H1 (cell line): ENCODE data around the gene FAM83C. TPM values are rescaled to one million over a fixed set of nuclear protein-coding genes. Genes with fewer than 3 reads are reported as not detected.
A peak's percentile ranks its signal among the peaks of the same experiment; 100 is the strongest.

Source experiments
- CTCF ChIA-PET: fragments of 300-600 bp; sonication (Branson Sonifier 250); formaldehyde crosslinking; loops from one replicate; lab custom pipeline; 2021; ENCODE audit not compliant: partially characterized antibody; lab: Charles Lee
- POLR2A ChIA-PET: fragments of 300-600 bp; sonication (Branson Sonifier 250); formaldehyde crosslinking; loops from one replicate; lab custom pipeline; 2021; ENCODE audit warnings: inconsistent platforms; ENCODE audit not compliant: partially characterized antibody; lab: Charles Lee
- DNase-seq, 2 experiments: peaks; one replicate each; pipeline versions ENCODE4 v3.0.0 to v3.0.0-alpha.2; 2010 to 2022; ENCODE audit warnings: low spot score in 2 of 2, low read depth in 1 of 2, mixed read lengths in 1 of 2
- FAIRE-seq: peaks from 2 replicates; lab custom pipeline; 2011; peaks lifted over from hg19 to GRCh38; lab: Jason Lieb, UNC
- H2AFZ ChIP-seq: 2 replicates; pipeline ENCODE4 v1.8.1; 2012; ENCODE audit warnings: low read length, inconsistent platforms
- H2AK5ac ChIP-seq: 2 replicates; pipeline ENCODE4 v1.6.1; 2013; ENCODE audit warnings: low read depth, low read length
- H2BK120ac ChIP-seq: replicated peaks from 2 replicates; pipeline ENCODE3; 2013; ENCODE audit warnings: low read depth, low read length, inconsistent platforms
- H2BK12ac ChIP-seq: 2 replicates; pipeline ENCODE4 v1.6.1; 2013; ENCODE audit warnings: low read depth, low read length
- H2BK15ac ChIP-seq: 2 replicates; pipeline ENCODE4 v1.6.1; 2013; ENCODE audit warnings: low read length
- H2BK20ac ChIP-seq: 2 replicates; pipeline ENCODE4 v1.6.1; 2013; ENCODE audit warnings: low read length
- H2BK5ac ChIP-seq: 2 replicates; pipeline ENCODE4 v1.6.1; 2013; ENCODE audit warnings: low read depth, low read length
- H3K14ac ChIP-seq: 2 replicates; pipeline ENCODE4 v1.6.1; 2013; ENCODE audit warnings: inconsistent platforms; ENCODE audit not compliant: insufficient read length
- H3K18ac ChIP-seq: 2 replicates; pipeline ENCODE4 v1.6.1; 2013; ENCODE audit warnings: low read length; ENCODE audit errors: extremely low read depth
- H3K23ac ChIP-seq: 2 replicates; pipeline ENCODE4 v1.6.1; 2013; ENCODE audit warnings: inconsistent platforms; ENCODE audit not compliant: insufficient read length
- H3K23me2 ChIP-seq: 2 replicates; pipeline ENCODE4 v1.6.1; 2013; ENCODE audit warnings: low read depth, low read length
- H3K27ac ChIP-seq: 2 replicates; pipeline ENCODE4 v1.6.1; 2011; ENCODE audit warnings: low read depth, low read length, inconsistent platforms
- H3K27me3 ChIP-seq, 4 experiments: replicated peaks in 1 of 4; 1 replicate in 1 of 4; 2 replicates in 3 of 4; pipeline versions ENCODE4 v1.6.1 to v1.8.1; 2011 to 2013; ENCODE audit warnings: low read length in 3 of 4, mild to moderate bottlenecking in 3 of 4, inconsistent platforms in 2 of 4, mixed read lengths in 2 of 4, moderate library complexity in 1 of 4; ENCODE audit not compliant: control insufficient read depth in 3 of 4, insufficient read depth in 3 of 4; ENCODE audit errors: extremely low read depth in 1 of 4
- H3K36me3 ChIP-seq, 4 experiments: 2 replicates each; pipeline versions ENCODE4 v1.6.1 to v1.8.1; 2011 to 2013; ENCODE audit warnings: mild to moderate bottlenecking in 4 of 4, low read length in 3 of 4, moderate library complexity in 2 of 4, control low read depth in 1 of 4, inconsistent platforms in 1 of 4; ENCODE audit not compliant: insufficient read depth in 4 of 4, control insufficient read depth in 2 of 4
- H3K4ac ChIP-seq: replicated peaks from 2 replicates; pipeline ENCODE3; 2013; ENCODE audit warnings: low read length, low read depth, mixed read lengths, inconsistent platforms; ENCODE audit not compliant: insufficient read length
- H3K4me1 ChIP-seq, 4 experiments: replicated peaks in 1 of 4; 1 replicate in 1 of 4; 2 replicates in 3 of 4; pipeline versions ENCODE4 v1.6.1 to v1.8.1; 2011 to 2013; ENCODE audit warnings: low read length in 3 of 4, inconsistent platforms in 2 of 4, mixed read lengths in 1 of 4; ENCODE audit not compliant: insufficient read depth in 4 of 4, control insufficient read depth in 3 of 4
- H3K4me2 ChIP-seq, 2 experiments: 2 replicates each; pipeline versions ENCODE4 v1.6.1 to v1.8.1; 2011 to 2013; ENCODE audit warnings: low read depth in 2 of 2, low read length in 2 of 2, control low read depth in 1 of 2, inconsistent platforms in 1 of 2, mild to moderate bottlenecking in 1 of 2; ENCODE audit not compliant: insufficient read depth in 1 of 2
- H3K4me3 ChIP-seq, 4 experiments: fragments of 200-600, 300-600 bp in 1 of 4; sonication (generic), shearing (Covaris generic), sonication (Bioruptor Twin) in 1 of 4; 2 replicates each; pipeline versions ENCODE4 v1.5.1 to v1.8.1; 2011 to 2016; ENCODE audit warnings: low read length in 4 of 4, low read depth in 3 of 4, control low read depth in 2 of 4, inconsistent platforms in 2 of 4, mild to moderate bottlenecking in 2 of 4, mixed read lengths in 1 of 4, moderate library complexity in 1 of 4; ENCODE audit not compliant: insufficient read depth in 2 of 4; ENCODE audit errors: extremely low read depth in 1 of 4
- H3K56ac ChIP-seq: replicated peaks from 2 replicates; pipeline ENCODE3; 2013; ENCODE audit warnings: low read depth, mild to moderate bottlenecking, mixed read lengths, low read length, inconsistent platforms; ENCODE audit not compliant: insufficient read length
- H3K79me1 ChIP-seq: 2 replicates; pipeline ENCODE4 v1.6.1; 2013; ENCODE audit warnings: low read depth, low read length, control low read depth
- H3K79me2 ChIP-seq, 2 experiments: 2 replicates each; pipeline versions ENCODE4 v1.6.1 to v1.8.1; 2012 to 2013; ENCODE audit warnings: low read length in 2 of 2, mild to moderate bottlenecking in 2 of 2, inconsistent platforms in 1 of 2; ENCODE audit not compliant: insufficient read depth in 2 of 2, control insufficient read depth in 1 of 2
- H3K9ac ChIP-seq, 4 experiments: replicated peaks in 1 of 4; 1 replicate in 1 of 4; 2 replicates in 3 of 4; pipeline versions ENCODE4 v1.6.1 to v1.8.1; 2011 to 2013; ENCODE audit warnings: low read depth in 3 of 4, low read length in 3 of 4, control low read depth in 2 of 4, mild to moderate bottlenecking in 2 of 4, moderate library complexity in 2 of 4, inconsistent platforms in 1 of 4; ENCODE audit errors: extremely low read depth in 1 of 4
- H3K9me3 ChIP-seq, 2 experiments: 2 replicates each; pipeline versions ENCODE4 v1.6.1 to v1.8.1; 2012 to 2013; ENCODE audit warnings: mild to moderate bottlenecking in 2 of 2, moderate library complexity in 2 of 2, control low read depth in 1 of 2, inconsistent platforms in 1 of 2, low read depth in 1 of 2, low read length in 1 of 2, mixed read lengths in 1 of 2; ENCODE audit not compliant: insufficient read depth in 2 of 2
- H4K20me1 ChIP-seq, 2 experiments: replicated peaks in 1 of 2; 2 replicates each; pipeline versions ENCODE3 to v1.8.1; 2011 to 2013; ENCODE audit warnings: inconsistent platforms in 2 of 2, low read length in 2 of 2, mild to moderate bottlenecking in 1 of 2; ENCODE audit not compliant: insufficient read depth in 2 of 2, control insufficient read depth in 1 of 2
- H4K5ac ChIP-seq: 2 replicates; pipeline ENCODE4 v1.6.1; 2013; ENCODE audit warnings: low read length, low read depth, mixed read lengths, inconsistent platforms; ENCODE audit not compliant: insufficient read length
- H4K8ac ChIP-seq: 2 replicates; pipeline ENCODE4 v1.8.0; 2013; ENCODE audit warnings: mild to moderate bottlenecking, moderate library complexity, low read length, inconsistent platforms; ENCODE audit not compliant: insufficient read depth; ENCODE audit errors: extremely low read depth
- H4K91ac ChIP-seq: replicated peaks from 2 replicates; pipeline ENCODE3; 2013; ENCODE audit warnings: low read length, mixed read lengths, inconsistent platforms; ENCODE audit not compliant: insufficient read length
- BACH1 ChIP-seq: IDR thresholded peaks from 2 replicates; pipeline ENCODE4 v1.6.1; 2012; ENCODE audit warnings: low read length, improper control_type of control experiment
- CBX5 ChIP-seq: fragments of 300-800, 300-1000 bp; sonication (generic); IDR thresholded peaks from 2 replicates; pipeline ENCODE4 v1.7.1; 2016; ENCODE audit warnings: antibody characterized with exemption, low read length, low read depth
- CHD2 ChIP-seq: IDR thresholded peaks from 2 replicates; pipeline ENCODE4 v1.6.1; 2012; ENCODE audit warnings: low read length, improper control_type of control experiment
- JUND ChIP-seq: IDR thresholded peaks from 2 replicates; pipeline ENCODE4 v1.6.1; 2011; ENCODE audit warnings: mild to moderate bottlenecking, improper control_type of control experiment, low read length
- NANOG ChIP-seq: IDR thresholded peaks from 2 replicates; pipeline ENCODE4 v1.6.1; 2011; ENCODE audit warnings: low read length, low read depth, mild to moderate bottlenecking, inconsistent platforms; ENCODE audit not compliant: insufficient read depth, poor library complexity, severe bottlenecking
- POLR2A ChIP-seq, 2 experiments: IDR thresholded peaks; 1 replicate in 1 of 2; 2 replicates in 1 of 2; pipeline ENCODE4 v1.6.1; 2011; ENCODE audit warnings: low read depth in 2 of 2, low read length in 2 of 2, mild to moderate bottlenecking in 2 of 2; ENCODE audit errors: control extremely low read depth in 1 of 2
- RFX5 ChIP-seq: IDR thresholded peaks from 2 replicates; pipeline ENCODE4 v1.6.1; 2011; ENCODE audit warnings: low read depth, low read length, improper control_type of control experiment, borderline replicate concordance
- SAP30 ChIP-seq: fragments of 300-600 bp; sonication (generic); IDR thresholded peaks from 2 replicates; pipeline ENCODE4 v1.7.1; 2012; ENCODE audit warnings: low read length, moderate library complexity, mild to moderate bottlenecking, inconsistent platforms; ENCODE audit not compliant: insufficient read depth, insufficient replicate concordance
- SUZ12 ChIP-seq: fragments of 200-600 bp; sonication (generic); IDR thresholded peaks from 2 replicates; pipeline ENCODE4 v1.6.1; 2012; ENCODE audit warnings: mild to moderate bottlenecking, inconsistent platforms, low read length, moderate library complexity, mixed read lengths
- TCF12 ChIP-seq: IDR thresholded peaks from 2 replicates; pipeline ENCODE4 v1.6.1; 2011; ENCODE audit warnings: low read depth, mild to moderate bottlenecking, low read length
- WGBS, 2 experiments: shearing (Covaris generic) in 1 of 2; methylation state at CpG; one replicate each; pipeline versions ENCODE4 v1.1.6 to v1.1.7; 2013 to 2015; ENCODE audit warnings: low lambda C conversion rate in 2 of 2, mixed read lengths in 2 of 2, inconsistent platforms in 1 of 2, low coverage in 1 of 2, missing lambda C conversion rate in 1 of 2; ENCODE audit not compliant: insufficient replicate concordance in 2 of 2, insufficient coverage in 1 of 2, insufficient read length in 1 of 2; ENCODE audit errors: extremely low coverage in 1 of 2, missing lambda C conversion rate in 1 of 2; 5-methylcytosine and 5-hydroxymethylcytosine counted together
- polyA plus RNA-seq, 7 experiments: library from polyadenylated mRNA; depleted of rRNA in 3 of 7; stranded (reverse) in 5 of 7; unstranded in 2 of 7; fragments of >200 nt in 5 of 7; fragments of 200-250 nt in 2 of 7; gene quantifications; 1 replicate in 5 of 7; 2 replicates in 1 of 7; 4 replicates in 1 of 7; pipeline versions ENCODE4 v1.2.1 to v1.2.3, GENCODE V29; 2011 to 2013; ENCODE audit warnings: missing spikeins in 2 of 7, mixed read lengths in 2 of 7
- total RNA-seq: library from RNA; stranded (reverse); fragmentation: NEBNext Ultra II Directional; extraction: Animal tissue kit (Norgen Biotek cat#: 25700); gene quantifications from 2 replicates; pipeline ENCODE4 v1.2.1, GENCODE V29; 2021
- TF ChIP-seq, protein P1 (sequence below): IDR thresholded peaks from 2 replicates; pipeline ENCODE4 v1.6.1; 2011; ENCODE audit warnings: low read length, improper control_type of control experiment
- TF ChIP-seq, protein P2 (sequence below): IDR thresholded peaks from 2 replicates; pipeline ENCODE4 v1.6.1; 2012; ENCODE audit warnings: inconsistent platforms

Gene FAM83C
- total and polyA plus RNA-seq, 2 of the 8 experiments (the other 6 are each of a cell fraction or from before 2014, with no cell fraction given): not detected

- Histone ChIP-seq H2BK120ac (no peak overlapping the region), H2BK20ac (no peak overlapping the region; the same call in 1 of the 2 replicates), H4K91ac (no peak overlapping the region), H4K20me1 (no peaks in the 10 kb centered on the region), H3K23me2 (no peaks in the 10 kb centered on the region; the same call in 1 of the 2 replicates), H3K18ac (peak overlapping the region; percentile 15; the same call in 1 of the 2 replicates), H3K9me3 (no peaks in the 10 kb centered on the region), H4K8ac (no peak overlapping the region), H3K4me1 (peaks cover 2 to 8% (median 3%) of the 10 kb centered on the region in 4 experiments; a peak in 5 of 7 replicates), H2BK15ac (0 out of 2 replicates have a peak overlapping the region, but pooled peaks have one; percentile 49), H2BK5ac (no peak overlapping the region), H3K27me3 (no peaks in the 10 kb centered on the region), H2BK12ac (no peak overlapping the region; the same call in 1 of the 2 replicates), H3K56ac (no peak overlapping the region), H3K27ac (no peak overlapping the region), H3K4me3 (no peak overlapping the region), H2AFZ (no peak overlapping the region), H3K23ac (no peak overlapping the region), H3K14ac (no peak overlapping the region), H3K79me2 (no peaks in the 10 kb centered on the region), H3K79me1 (no peaks in the 10 kb centered on the region), H3K4me2 (0 out of 4 replicates have a peak overlapping the region, but pooled peaks of 1 of the 2 experiments have one; percentile 28), H3K4ac (no peak overlapping the region), H2AK5ac (0 out of 2 replicates have a peak overlapping the region, but pooled peaks have one; percentile 44), H3K36me3 (no peaks in the 10 kb centered on the region), H4K5ac (no peak overlapping the region), H3K9ac (no peak overlapping the region)
- 83% methylated on average over 2 of the region's 2 CpGs; no CpG with 5 or more reads in 1 of the 2 experiments for WGBS, 2 experiments
- ChIA-PET CTCF (interaction anchor here (0.6 to 2.0 kb wide), 4 partner anchors 10 to 94 kb away, joined by 3 to 8 read pairs (median 4); partner anchors contain the start of gene EDEM2), POLR2A (interaction anchor here (1.2 to 3.8 kb wide), 3 partner anchors 11 to 23 kb away, joined by 3 to 17 read pairs (median 5); no protein-coding TSS in a partner anchor)
- no peak for FAIRE-seq
- DNase-seq: no peak
- TF ChIP-seq NANOG (no peak), CHD2 (no peak), TCF12 (no peak), BACH1 (no peak), JUND (no peak), SUZ12 (no peak), POLR2A (IDR thresholded peaks at IDR 0.05; ENCODE audit: control extremely low read depth in 1 of 2, low read depth in 2 of 2, low read length in 2 of 2) (no peak), RFX5 (no peak), CBX5 (no peak), SAP30 (no peak)
- TF ChIP-seq, protein P1, sequence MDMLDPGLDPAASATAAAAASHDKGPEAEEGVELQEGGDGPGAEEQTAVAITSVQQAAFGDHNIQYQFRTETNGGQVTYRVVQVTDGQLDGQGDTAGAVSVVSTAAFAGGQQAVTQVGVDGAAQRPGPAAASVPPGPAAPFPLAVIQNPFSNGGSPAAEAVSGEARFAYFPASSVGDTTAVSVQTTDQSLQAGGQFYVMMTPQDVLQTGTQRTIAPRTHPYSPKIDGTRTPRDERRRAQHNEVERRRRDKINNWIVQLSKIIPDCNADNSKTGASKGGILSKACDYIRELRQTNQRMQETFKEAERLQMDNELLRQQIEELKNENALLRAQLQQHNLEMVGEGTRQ: no peak
- TF ChIP-seq, protein P2, sequence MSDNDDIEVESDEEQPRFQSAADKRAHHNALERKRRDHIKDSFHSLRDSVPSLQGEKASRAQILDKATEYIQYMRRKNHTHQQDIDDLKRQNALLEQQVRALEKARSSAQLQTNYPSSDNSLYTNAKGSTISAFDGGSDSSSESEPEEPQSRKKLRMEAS: no peak
Measured at GRCh38 chr20:35240811-35241293, 51.4 kb downstream of the FAM83C start.
